Measurements from ENCODE around the gene VWA5B1. TPM values are rescaled to one million over a fixed set of nuclear protein-coding genes. Genes with fewer than 3 reads are reported as not detected.

VWA5B1 gene
- total RNA-seq, 2 donors from 2014 or later: 0.44 TPM; not detected in 1

GRCh38 chr1:20403423-20404145 is 112.9 kb downstream of the VWA5B1 start:
- no peak overlapping the region for H3K4me3 Mint-ChIP-seq
- H3K36me3 ChIP-seq (ENCODE audit: control insufficient read depth, insufficient read depth, low read length): no peaks in the 10 kb centered on the region
- H3K36me3 Mint-ChIP-seq (ENCODE audit: low read depth): no peaks in the 10 kb centered on the region
- H3K4me1 Mint-ChIP-seq: peaks cover 39% of the 10 kb centered on the region
- 86 to 91% methylated on average over 7 to 8 of the region's 8 CpGs for whole genome bisulfite sequencing, 2 experiments (ENCODE audit: insufficient coverage in 1 of 2, insufficient read length in 1 of 2)
- peaks cover 88% of the 10 kb centered on the region for H3K27me3 ChIP-seq (ENCODE audit: control insufficient read depth, insufficient read depth, low read length, poor library complexity, severe bottlenecking)
- H3K4me3 ChIP-seq (ENCODE audit: low read length): no peak overlapping the region
- no peaks in the 10 kb centered on the region for H3K9me3 ChIP-seq (ENCODE audit: control insufficient read depth, low read length)
- peaks cover 99% of the 10 kb centered on the region for H3K27me3 Mint-ChIP-seq (ENCODE audit: insufficient read depth)
- no peak overlapping the region for H3K9ac ChIP-seq (ENCODE audit: extremely low read depth, low read length, poor library complexity, severe bottlenecking)
- peaks cover 7% of the 10 kb centered on the region for H3K4me1 ChIP-seq (ENCODE audit: control insufficient read depth, insufficient read depth, low read length)
- no peak overlapping the region for H3K27ac ChIP-seq (ENCODE audit: low read depth, low read length)
- H3K27ac Mint-ChIP-seq: no peak overlapping the region
- DNase-seq: peak; percentile 48
- no peaks in the 10 kb centered on the region for H3K9me3 Mint-ChIP-seq
- TF ChIP-seq CTCF (conservative IDR thresholded peaks at IDR 0.05): no peak

GRCh38 chr1:20404466-20404865 is 113.8 kb downstream of the VWA5B1 start:
- H3K27ac Mint-ChIP-seq: no peak overlapping the region
- H3K27me3 ChIP-seq (ENCODE audit: control insufficient read depth, insufficient read depth, low read length, poor library complexity, severe bottlenecking): peaks cover 85% of the 10 kb centered on the region
- H3K4me3 ChIP-seq (ENCODE audit: low read length): no peak overlapping the region
- H3K9ac ChIP-seq (ENCODE audit: extremely low read depth, low read length, poor library complexity, severe bottlenecking): no peak overlapping the region
- no peaks in the 10 kb centered on the region for H3K36me3 ChIP-seq (ENCODE audit: control insufficient read depth, insufficient read depth, low read length)
- H3K4me1 Mint-ChIP-seq: peaks cover 43% of the 10 kb centered on the region
- no peaks in the 10 kb centered on the region for H3K9me3 ChIP-seq (ENCODE audit: control insufficient read depth, low read length)
- 42 to 51% methylated on average over 2 to 9 of the region's 9 CpGs for WGBS, 2 experiments (ENCODE audit: insufficient coverage in 1 of 2, insufficient read length in 1 of 2)
- H3K9me3 Mint-ChIP-seq: no peaks in the 10 kb centered on the region
- DNase-seq: peak; percentile 71
- H3K36me3 Mint-ChIP-seq (ENCODE audit: low read depth): no peaks in the 10 kb centered on the region
- no peak overlapping the region for H3K4me3 Mint-ChIP-seq
- H3K27me3 Mint-ChIP-seq (ENCODE audit: insufficient read depth): peaks cover 99% of the 10 kb centered on the region
- TF ChIP-seq CTCF (conservative IDR thresholded peaks at IDR 0.05): no peak
- peaks cover 7% of the 10 kb centered on the region for H3K4me1 ChIP-seq (ENCODE audit: control insufficient read depth, insufficient read depth, low read length)
- no peak overlapping the region for H3K27ac ChIP-seq (ENCODE audit: low read depth, low read length)

Other genes starting within 250 kb of the VWA5B1 start
- gene PLA2G5, start 220.7 kb upstream of the VWA5B1 start, total RNA-seq: not detected
- not detected for gene PLA2G2D, start 171.3 kb upstream of the VWA5B1 start, total RNA-seq
- gene PLA2G2F, start 151.6 kb upstream of the VWA5B1 start, total RNA-seq: not detected
- gene UBXN10, start 104.8 kb upstream of the VWA5B1 start, total RNA-seq: 1 to 10 TPM; 1.7 to 2.6 TPM
- gene PLA2G2C, start 104.4 kb upstream of the VWA5B1 start, total RNA-seq: not detected
- 10 to 100 TPM; 10.2 to 16.2 TPM for gene CAMK2N1, start 195.3 kb downstream of the VWA5B1 start, total RNA-seq
- gene MUL1, start 217.3 kb downstream of the VWA5B1 start, total RNA-seq: 10 to 100 TPM; 15.6 to 19.8 TPM